GM12878 (cell line): Measurements from ENCODE around the gene ACD. TPM values are rescaled to one million over a fixed set of nuclear protein-coding genes. Genes with fewer than 3 reads are reported as not detected.

Experiments used
- BCL11A ChIP-seq: IDR thresholded peaks from 2 replicates; pipeline ENCODE4 v1.6.1; 2011; ENCODE audit warnings: low read depth, low read length
- BMI1 ChIP-seq: fragments of 450-650 bp; IDR thresholded peaks from 2 replicates; pipeline ENCODE4 v1.6.1; 2016; ENCODE audit warnings: mild to moderate bottlenecking, moderate library complexity, borderline replicate concordance
- CHD4 ChIP-seq: fragments of 200-600 bp; sonication (generic); IDR thresholded peaks from 2 replicates; pipeline ENCODE4 v1.6.1; 2016; ENCODE audit warnings: mild to moderate bottlenecking
- CREB1 ChIP-seq: IDR thresholded peaks from 2 replicates; pipeline ENCODE4 v1.6.1; 2012; ENCODE audit warnings: low read depth, mild to moderate bottlenecking, inconsistent platforms
- ESRRA ChIP-seq: IDR thresholded peaks from 2 replicates; pipeline ENCODE4 v1.6.1; 2012; ENCODE audit warnings: mild to moderate bottlenecking, low read length, improper control_type of control experiment
- ETV6 ChIP-seq, 2 experiments: fragments of 450-650 bp in 1 of 2; IDR thresholded peaks in 1 of 2; conservative IDR thresholded peaks in 1 of 2; 2 replicates each; pipeline ENCODE4 v1.6.1; 2014; ENCODE audit warnings: antibody characterized with exemption in 1 of 2, borderline replicate concordance in 1 of 2, low read depth in 1 of 2, mild to moderate bottlenecking in 1 of 2, moderate library complexity in 1 of 2
- FOXM1 ChIP-seq: IDR thresholded peaks from 2 replicates; pipeline ENCODE4 v1.6.1; 2012; ENCODE audit warnings: low read depth, mild to moderate bottlenecking, inconsistent platforms, low read length, moderate library complexity
- GABPA ChIP-seq: IDR thresholded peaks from 2 replicates; pipeline ENCODE4 v1.6.1; 2014; ENCODE audit warnings: antibody characterized with exemption, low read depth, mild to moderate bottlenecking, inconsistent platforms
- HDAC2 ChIP-seq: fragments of 200-600 bp; sonication (generic); IDR thresholded peaks from 2 replicates; pipeline ENCODE4 v1.6.1; 2017
- MXI1 ChIP-seq: fragments of 150-350 bp; IDR thresholded peaks from 2 replicates; pipeline ENCODE4 v1.6.1; 2011; ENCODE audit warnings: low read depth, mild to moderate bottlenecking, inconsistent platforms, low read length, improper control_type of control experiment
- NFYB ChIP-seq: IDR thresholded peaks from 2 replicates; pipeline ENCODE4 v1.6.1; 2011; ENCODE audit warnings: low read depth, mild to moderate bottlenecking, low read length, improper control_type of control experiment, moderate library complexity; ENCODE audit not compliant: insufficient read depth
- NRF1 ChIP-seq: conservative IDR thresholded peaks from 2 replicates; pipeline ENCODE4 v1.6.1; 2011; ENCODE audit warnings: mild to moderate bottlenecking, low read depth, low read length, improper control_type of control experiment
- PAX8 ChIP-seq: fragments of 450-650 bp; IDR thresholded peaks from 2 replicates; pipeline ENCODE4 v1.6.1; 2017; ENCODE audit warnings: mild to moderate bottlenecking, moderate library complexity
- RAD21 ChIP-seq: IDR thresholded peaks from 2 replicates; pipeline ENCODE4 v1.6.1; 2011; ENCODE audit warnings: mild to moderate bottlenecking, low read depth, low read length, moderate library complexity; ENCODE audit not compliant: insufficient read depth
- RAD51 ChIP-seq: fragments of 450-650 bp; IDR thresholded peaks from 2 replicates; pipeline ENCODE4 v1.6.1; 2016; ENCODE audit warnings: moderate library complexity, mild to moderate bottlenecking, inconsistent platforms
- RB1 ChIP-seq: fragments of 450-650 bp; formaldehyde crosslinking; IDR thresholded peaks from 2 replicates; pipeline ENCODE4 v1.6.1; 2017; ENCODE audit warnings: mild to moderate bottlenecking, borderline replicate concordance
- RFX5 ChIP-seq: IDR thresholded peaks from 2 replicates; pipeline ENCODE4 v1.6.1; 2011; ENCODE audit warnings: low read depth, low read length, improper control_type of control experiment
- SREBF2 ChIP-seq: IDR thresholded peaks from 2 replicates; pipeline ENCODE4 v1.6.1; 2012; ENCODE audit warnings: mild to moderate bottlenecking, low read length
- STAT1 ChIP-seq: fragments of 450-650 bp; conservative IDR thresholded peaks from 2 replicates; pipeline ENCODE4 v1.6.1; 2014; ENCODE audit warnings: antibody characterized with exemption, mild to moderate bottlenecking
- SUZ12 ChIP-seq: fragments of 200-600 bp; sonication (generic); IDR thresholded peaks from one replicate; pipeline ENCODE4 v1.6.1; 2018; ENCODE audit warnings: antibody characterized with exemption, mild to moderate bottlenecking; ENCODE audit not compliant: unreplicated experiment
- TCF7 ChIP-seq: IDR thresholded peaks from 2 replicates; pipeline ENCODE4 v1.6.1; 2014; ENCODE audit warnings: antibody characterized with exemption, borderline replicate concordance
- WRNIP1 ChIP-seq: IDR thresholded peaks from 2 replicates; pipeline ENCODE4 v1.6.1; 2011; ENCODE audit warnings: low read depth, low read length, improper control_type of control experiment, borderline replicate concordance
- YBX1 ChIP-seq: fragments of 450-650 bp; IDR thresholded peaks from 2 replicates; pipeline ENCODE4 v1.6.1; 2016; ENCODE audit warnings: antibody characterized with exemption
- ZZZ3 ChIP-seq: IDR thresholded peaks from 2 replicates; pipeline ENCODE4 v1.6.1; 2011; ENCODE audit warnings: low read depth; ENCODE audit not compliant: control insufficient read depth, insufficient read length
- polyA plus RNA-seq, 11 experiments: library from polyadenylated mRNA; depleted of rRNA in 4 of 11; unstranded in 6 of 11; stranded (reverse) in 5 of 11; fragments of >200 nt; fragmentation: Nextera tagmentation in 4 of 11; fragmentation: Illumina TruSeq in 1 of 11; extraction: Ambion mirVana in 4 of 11; extraction: Trizol in 1 of 11; gene quantifications; 1 replicate in 1 of 11; 2 replicates in 10 of 11; pipeline versions ENCODE4 v1.2.1 to v1.2.3, GENCODE V29; 2011 to 2016; ENCODE audit warnings: inconsistent platforms in 2 of 11, missing spikeins in 2 of 11, low read depth in 1 of 11
- total RNA-seq, 4 experiments: library from RNA; depleted of rRNA in 3 of 4; stranded (reverse); fragments of >200 nt in 3 of 4; fragmentation: Illumina TruSeq in 1 of 4; extraction: Trizol in 1 of 4; gene quantifications; 2 replicates each; pipeline versions ENCODE4 v1.2.1 to v1.2.3, GENCODE V29; 2013 to 2021
- TF ChIP-seq, protein P1 (sequence below): IDR thresholded peaks from 2 replicates; pipeline ENCODE4 v1.6.1; 2012; ENCODE audit warnings: low read depth, low read length, improper control_type of control experiment
- TF ChIP-seq, protein P2 (sequence below): fragments of 450-650 bp; IDR thresholded peaks from 2 replicates; pipeline ENCODE4 v1.6.1; 2017; ENCODE audit warnings: mild to moderate bottlenecking
- TF ChIP-seq, protein P3 (sequence below): fragments of 450-650 bp; formaldehyde crosslinking; IDR thresholded peaks from 2 replicates; pipeline ENCODE4 v1.4.0; 2022; ENCODE audit warnings: mild to moderate bottlenecking, moderate library complexity

The ACD gene
- total and polyA plus RNA-seq, 10 of the 15 experiments (the other 5 are each of a cell fraction or from before 2014, with no cell fraction given): 2.9 to 46.7 (median 23.9) TPM

DNA sequence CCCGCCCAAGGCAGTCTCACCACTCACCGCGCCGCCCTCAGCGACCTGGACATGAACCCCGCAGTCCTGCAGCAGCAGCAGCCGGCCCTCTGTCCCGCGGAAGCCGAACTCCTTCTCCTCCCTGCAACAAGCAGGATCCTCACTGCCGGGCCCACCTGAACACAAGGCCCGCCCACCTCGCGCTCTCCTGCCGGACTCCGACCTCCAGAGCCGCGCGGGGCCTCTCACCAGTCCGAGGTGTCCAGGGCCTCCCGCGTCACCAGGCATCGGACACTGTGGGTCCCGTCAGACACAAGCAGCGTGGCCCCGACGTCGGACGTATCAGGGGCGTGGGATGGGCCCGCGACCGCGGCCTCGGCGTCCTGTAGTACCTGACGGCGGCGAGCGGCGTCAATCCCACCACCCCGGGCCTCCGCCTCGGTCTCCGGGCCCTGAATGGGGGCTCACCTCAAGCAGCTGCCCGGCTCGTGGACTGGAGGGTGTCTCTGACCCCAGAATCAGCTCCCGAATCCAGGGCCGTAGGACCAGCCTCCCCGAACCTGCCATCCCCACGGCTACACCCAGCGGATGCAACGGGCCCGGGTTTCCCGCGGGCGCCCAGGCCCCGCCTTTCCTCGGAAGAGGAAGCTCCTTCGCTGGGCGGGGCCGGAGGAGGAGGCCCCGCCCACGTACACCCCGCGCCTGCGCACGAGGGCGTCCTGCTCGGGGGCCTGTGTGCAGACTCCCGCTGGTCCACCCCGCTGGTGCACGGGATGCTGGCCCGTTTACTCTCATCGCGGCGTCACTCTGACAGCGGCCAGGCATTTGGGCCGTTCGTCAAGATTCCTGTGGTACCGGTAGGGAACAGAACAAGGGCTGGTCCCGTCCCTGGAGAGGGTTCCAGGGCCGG is at the start of gene ACD (continued):
- TF ChIP-seq ETV6 (conservative IDR thresholded peaks at IDR 0.05 in 1 of 2, IDR thresholded peaks at IDR 0.05 in 1 of 2; ENCODE audit: borderline replicate concordance in 1 of 2, low read depth in 1 of 2) (no peak), GABPA (no peak), WRNIP1 (no peak), ZZZ3 (no peak), BCL11A (no peak), SUZ12 (no peak), RFX5 (no peak), STAT1 (no peak), NRF1 (peak; percentile 96), RB1 (peak; percentile 80; the same call in 1 of the 2 replicates), BMI1 (no peak), YBX1 (no peak), TCF7 (no peak), HDAC2 (no peak), NFYB (no peak), CREB1 (no peak), PAX8 (no peak), RAD21 (no peak), SREBF2 (no peak), CHD4 (no peak), MXI1 (peak; percentile 52), ESRRA (no peak), FOXM1 (no peak), RAD51 (no peak)
- TF ChIP-seq, protein P1, sequence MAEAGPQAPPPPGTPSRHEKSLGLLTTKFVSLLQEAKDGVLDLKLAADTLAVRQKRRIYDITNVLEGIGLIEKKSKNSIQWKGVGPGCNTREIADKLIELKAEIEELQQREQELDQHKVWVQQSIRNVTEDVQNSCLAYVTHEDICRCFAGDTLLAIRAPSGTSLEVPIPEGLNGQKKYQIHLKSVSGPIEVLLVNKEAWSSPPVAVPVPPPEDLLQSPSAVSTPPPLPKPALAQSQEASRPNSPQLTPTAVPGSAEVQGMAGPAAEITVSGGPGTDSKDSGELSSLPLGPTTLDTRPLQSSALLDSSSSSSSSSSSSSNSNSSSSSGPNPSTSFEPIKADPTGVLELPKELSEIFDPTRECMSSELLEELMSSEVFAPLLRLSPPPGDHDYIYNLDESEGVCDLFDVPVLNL: peak; percentile 83
- TF ChIP-seq, protein P2, sequence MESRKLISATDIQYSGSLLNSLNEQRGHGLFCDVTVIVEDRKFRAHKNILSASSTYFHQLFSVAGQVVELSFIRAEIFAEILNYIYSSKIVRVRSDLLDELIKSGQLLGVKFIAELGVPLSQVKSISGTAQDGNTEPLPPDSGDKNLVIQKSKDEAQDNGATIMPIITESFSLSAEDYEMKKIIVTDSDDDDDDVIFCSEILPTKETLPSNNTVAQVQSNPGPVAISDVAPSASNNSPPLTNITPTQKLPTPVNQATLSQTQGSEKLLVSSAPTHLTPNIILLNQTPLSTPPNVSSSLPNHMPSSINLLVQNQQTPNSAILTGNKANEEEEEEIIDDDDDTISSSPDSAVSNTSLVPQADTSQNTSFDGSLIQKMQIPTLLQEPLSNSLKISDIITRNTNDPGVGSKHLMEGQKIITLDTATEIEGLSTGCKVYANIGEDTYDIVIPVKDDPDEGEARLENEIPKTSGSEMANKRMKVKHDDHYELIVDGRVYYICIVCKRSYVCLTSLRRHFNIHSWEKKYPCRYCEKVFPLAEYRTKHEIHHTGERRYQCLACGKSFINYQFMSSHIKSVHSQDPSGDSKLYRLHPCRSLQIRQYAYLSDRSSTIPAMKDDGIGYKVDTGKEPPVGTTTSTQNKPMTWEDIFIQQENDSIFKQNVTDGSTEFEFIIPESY: no peak
- TF ChIP-seq, protein P3, sequence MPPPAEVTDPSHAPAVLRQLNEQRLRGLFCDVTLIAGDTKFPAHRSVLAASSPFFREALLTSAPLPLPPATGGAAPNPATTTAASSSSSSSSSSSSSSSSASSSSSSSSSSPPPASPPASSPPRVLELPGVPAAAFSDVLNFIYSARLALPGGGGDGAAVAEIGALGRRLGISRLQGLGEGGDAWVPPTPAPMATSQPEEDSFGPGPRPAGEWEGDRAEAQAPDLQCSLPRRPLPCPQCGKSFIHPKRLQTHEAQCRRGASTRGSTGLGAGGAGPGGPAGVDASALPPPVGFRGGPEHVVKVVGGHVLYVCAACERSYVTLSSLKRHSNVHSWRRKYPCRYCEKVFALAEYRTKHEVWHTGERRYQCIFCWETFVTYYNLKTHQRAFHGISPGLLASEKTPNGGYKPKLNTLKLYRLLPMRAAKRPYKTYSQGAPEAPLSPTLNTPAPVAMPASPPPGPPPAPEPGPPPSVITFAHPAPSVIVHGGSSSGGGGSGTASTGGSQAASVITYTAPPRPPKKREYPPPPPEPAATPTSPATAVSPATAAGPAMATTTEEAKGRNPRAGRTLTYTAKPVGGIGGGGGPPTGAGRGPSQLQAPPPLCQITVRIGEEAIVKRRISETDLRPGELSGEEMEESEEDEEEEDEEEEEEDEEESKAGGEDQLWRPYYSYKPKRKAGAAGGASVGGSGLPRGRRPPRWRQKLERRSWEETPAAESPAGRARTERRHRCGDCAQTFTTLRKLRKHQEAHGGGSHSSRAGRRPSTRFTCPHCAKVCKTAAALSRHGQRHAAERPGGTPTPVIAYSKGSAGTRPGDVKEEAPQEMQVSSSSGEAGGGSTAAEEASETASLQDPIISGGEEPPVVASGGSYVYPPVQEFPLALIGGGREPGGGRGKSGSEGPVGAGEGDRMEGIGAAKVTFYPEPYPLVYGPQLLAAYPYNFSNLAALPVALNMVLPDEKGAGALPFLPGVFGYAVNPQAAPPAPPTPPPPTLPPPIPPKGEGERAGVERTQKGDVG (CRISPR knock-in tag): no peak
